HL-60 (cell line): ENCODE data around the gene TIMM23.

ENCODE experiments used
- DNase-seq, 2 experiments: peaks; one replicate each; pipeline ENCODE4 v3.0.0-alpha.2; 2010 to 2020; ENCODE audit warnings: low read depth in 1 of 2, low spot score in 1 of 2
- H3K27ac ChIP-seq: fragments of 250-450 bp; sonication (Bioruptor Pico); replicated peaks from 2 replicates; pipeline ENCODE4 v1.5.1; 2020; ENCODE audit warnings: mild to moderate bottlenecking, moderate library complexity
- H3K27me3 ChIP-seq: fragments of 250-450 bp; sonication (Bioruptor Pico); 2 replicates; pipeline ENCODE4 v1.5.1; 2021; ENCODE audit warnings: mild to moderate bottlenecking, moderate library complexity; ENCODE audit not compliant: insufficient read depth, poor library complexity, severe bottlenecking
- H3K4me3 ChIP-seq: replicated peaks from 2 replicates; pipeline ENCODE4 v1.5.1; 2011; ENCODE audit warnings: mild to moderate bottlenecking, control low read depth, low read length; ENCODE audit not compliant: insufficient read depth
- CTCF ChIP-seq: IDR thresholded peaks from one replicate; pipeline ENCODE4 v1.5.1; 2011; ENCODE audit warnings: low read length, control low read depth, inconsistent platforms; ENCODE audit not compliant: insufficient read depth
- GABPA ChIP-seq: IDR thresholded peaks from 2 replicates; pipeline ENCODE4 v1.6.1; 2012; ENCODE audit warnings: low read depth
- POLR2AphosphoS5 ChIP-seq: IDR thresholded peaks from 2 replicates; pipeline ENCODE4 v1.6.1; 2012; ENCODE audit warnings: low read depth
- SPI1 ChIP-seq: IDR thresholded peaks from 2 replicates; pipeline ENCODE4 v1.6.1; 2012; ENCODE audit warnings: low read depth, mild to moderate bottlenecking, borderline replicate concordance
- TF ChIP-seq, protein P1 (sequence below): IDR thresholded peaks from 2 replicates; pipeline ENCODE4 v1.6.1; 2012; ENCODE audit warnings: low read depth; ENCODE audit not compliant: insufficient replicate concordance

Gene TIMM23

GRCh38 chr10:46002916-46003693 is 30.8 kb downstream of the TIMM23 start:
- DNase-seq = no peak
- Histone ChIP-seq H3K27me3 (no peaks in the 10 kb centered on the region), H3K27ac (no peak overlapping the region), H3K4me3 (no peak overlapping the region)
- no peak for TF ChIP-seq GABPA
- TF ChIP-seq POLR2AphosphoS5 = peak; percentile 52
- TF ChIP-seq SPI1 = no peak

- H3K27me3 ChIP-seq = no peaks in the 10 kb centered on the region
- no peak for DNase-seq
- TF ChIP-seq SPI1 (no peak), POLR2AphosphoS5 (no peak), GABPA (no peak), CTCF (no peak)
- TF ChIP-seq, protein P1, sequence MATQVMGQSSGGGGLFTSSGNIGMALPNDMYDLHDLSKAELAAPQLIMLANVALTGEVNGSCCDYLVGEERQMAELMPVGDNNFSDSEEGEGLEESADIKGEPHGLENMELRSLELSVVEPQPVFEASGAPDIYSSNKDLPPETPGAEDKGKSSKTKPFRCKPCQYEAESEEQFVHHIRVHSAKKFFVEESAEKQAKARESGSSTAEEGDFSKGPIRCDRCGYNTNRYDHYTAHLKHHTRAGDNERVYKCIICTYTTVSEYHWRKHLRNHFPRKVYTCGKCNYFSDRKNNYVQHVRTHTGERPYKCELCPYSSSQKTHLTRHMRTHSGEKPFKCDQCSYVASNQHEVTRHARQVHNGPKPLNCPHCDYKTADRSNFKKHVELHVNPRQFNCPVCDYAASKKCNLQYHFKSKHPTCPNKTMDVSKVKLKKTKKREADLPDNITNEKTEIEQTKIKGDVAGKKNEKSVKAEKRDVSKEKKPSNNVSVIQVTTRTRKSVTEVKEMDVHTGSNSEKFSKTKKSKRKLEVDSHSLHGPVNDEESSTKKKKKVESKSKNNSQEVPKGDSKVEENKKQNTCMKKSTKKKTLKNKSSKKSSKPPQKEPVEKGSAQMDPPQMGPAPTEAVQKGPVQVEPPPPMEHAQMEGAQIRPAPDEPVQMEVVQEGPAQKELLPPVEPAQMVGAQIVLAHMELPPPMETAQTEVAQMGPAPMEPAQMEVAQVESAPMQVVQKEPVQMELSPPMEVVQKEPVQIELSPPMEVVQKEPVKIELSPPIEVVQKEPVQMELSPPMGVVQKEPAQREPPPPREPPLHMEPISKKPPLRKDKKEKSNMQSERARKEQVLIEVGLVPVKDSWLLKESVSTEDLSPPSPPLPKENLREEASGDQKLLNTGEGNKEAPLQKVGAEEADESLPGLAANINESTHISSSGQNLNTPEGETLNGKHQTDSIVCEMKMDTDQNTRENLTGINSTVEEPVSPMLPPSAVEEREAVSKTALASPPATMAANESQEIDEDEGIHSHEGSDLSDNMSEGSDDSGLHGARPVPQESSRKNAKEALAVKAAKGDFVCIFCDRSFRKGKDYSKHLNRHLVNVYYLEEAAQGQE = no peak
- H3K27ac ChIP-seq = 0 out of 2 replicates have a peak overlapping the region, but pooled peaks have one; percentile 11
- H3K4me3 ChIP-seq = no peak overlapping the region
These were observed 32.7 kb downstream of the TIMM23 start for GRCh38 chr10:46004963-46005362.

DNA sequence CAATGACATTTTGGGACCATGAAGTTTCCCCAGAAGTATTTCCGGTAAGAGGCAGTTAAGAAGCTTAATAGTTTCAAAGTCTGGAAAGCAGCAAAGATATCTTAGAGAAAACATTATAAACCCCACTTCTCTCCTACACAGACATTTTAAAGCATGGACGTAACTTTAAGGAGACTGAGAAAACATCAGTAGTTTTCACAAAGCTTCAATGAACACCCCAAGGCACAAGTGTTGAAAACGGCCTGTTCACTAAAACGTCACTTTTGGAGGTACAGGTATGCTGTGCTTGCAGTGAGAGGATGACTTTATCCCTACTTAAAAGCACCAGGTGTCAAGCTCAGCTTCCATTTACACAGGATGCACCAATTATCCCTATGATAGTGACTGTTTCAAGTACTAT is 33.1 kb downstream of the TIMM23 start:
- H3K27ac ChIP-seq = 0 out of 2 replicates have a peak overlapping the region, but pooled peaks have one; percentile 11

More for the DNA sequence above, 33.1 kb downstream of the TIMM23 start:
- TF ChIP-seq POLR2AphosphoS5 = peak; percentile 49; the same call in 1 of the 2 replicates
- TF ChIP-seq, protein P1 = no peak
- no peak for TF ChIP-seq CTCF
- TF ChIP-seq SPI1 = no peak
- TF ChIP-seq GABPA = no peak
- H3K4me3 ChIP-seq = no peak overlapping the region
- no peak for DNase-seq
- H3K27me3 ChIP-seq = no peaks in the 10 kb centered on the region
